HEK293 (cell line): ENCODE measurements around the gene APOO.

ENCODE experiments used
- OVOL3 ChIP-seq: fragments of 450-650 bp; formaldehyde crosslinking; IDR thresholded peaks from 2 replicates; pipeline ENCODE4 v1.5.1; 2016; ENCODE audit warnings: missing biosample characterization, missing genetic modification characterization
- SETDB1 ChIP-seq: IDR thresholded peaks from one replicate; pipeline ENCODE4 v1.6.1; 2017; ENCODE audit warnings: mild to moderate bottlenecking, low read length, moderate library complexity, mixed read lengths; ENCODE audit not compliant: insufficient read length
- ZFP37 ChIP-seq: fragments of 450-650 bp; formaldehyde crosslinking; IDR thresholded peaks from 2 replicates; pipeline ENCODE4 v1.5.1; 2016; ENCODE audit warnings: missing biosample characterization, missing genetic modification characterization
- ZNF133 ChIP-seq: fragments of 450-650 bp; formaldehyde crosslinking; IDR thresholded peaks from 2 replicates; pipeline ENCODE4 v1.5.1; 2016; ENCODE audit warnings: missing biosample characterization, missing genetic modification characterization
- ZNF140 ChIP-seq: fragments of 450-650 bp; formaldehyde crosslinking; IDR thresholded peaks from 2 replicates; pipeline ENCODE4 v1.5.1; 2016; ENCODE audit warnings: missing biosample characterization, missing genetic modification characterization
- ZNF174 ChIP-seq: fragments of 450-650 bp; formaldehyde crosslinking; IDR thresholded peaks from 2 replicates; pipeline ENCODE4 v1.5.0; 2017; ENCODE audit warnings: missing biosample characterization, mild to moderate bottlenecking, missing genetic modification characterization
- ZNF19 ChIP-seq: fragments of 450-650 bp; formaldehyde crosslinking; IDR thresholded peaks from 2 replicates; pipeline ENCODE4; 2016; ENCODE audit warnings: missing biosample characterization, missing genetic modification characterization, low read depth
- ZNF223 ChIP-seq: fragments of 450-650 bp; formaldehyde crosslinking; IDR thresholded peaks from 2 replicates; pipeline ENCODE4 v1.5.1; 2016; ENCODE audit warnings: missing biosample characterization, missing genetic modification characterization
- ZNF23 ChIP-seq: fragments of 450-650 bp; formaldehyde crosslinking; IDR thresholded peaks from 2 replicates; pipeline ENCODE4 v1.5.1; 2016; ENCODE audit warnings: missing biosample characterization, missing genetic modification characterization, borderline replicate concordance
- ZNF24 ChIP-seq: fragments of 450-650 bp; formaldehyde crosslinking; IDR thresholded peaks from 2 replicates; pipeline ENCODE4 v1.5.1; 2016; ENCODE audit warnings: missing biosample characterization, missing genetic modification characterization
- ZNF248 ChIP-seq: fragments of 450-650 bp; formaldehyde crosslinking; IDR thresholded peaks from 2 replicates; pipeline ENCODE4 v1.5.1; 2017; ENCODE audit warnings: missing biosample characterization, missing genetic modification characterization
- ZNF335 ChIP-seq: fragments of 450-650 bp; formaldehyde crosslinking; conservative IDR thresholded peaks from 2 replicates; pipeline ENCODE4 v1.5.1; 2016; ENCODE audit warnings: missing biosample characterization, missing genetic modification characterization
- ZNF510 ChIP-seq: fragments of 450-650 bp; formaldehyde crosslinking; IDR thresholded peaks from 2 replicates; pipeline ENCODE4 v1.5.1; 2018; ENCODE audit warnings: mild to moderate bottlenecking, missing genetic modification characterization, missing biosample characterization; ENCODE audit not compliant: insufficient replicate concordance
- ZNF558 ChIP-seq: fragments of 450-650 bp; formaldehyde crosslinking; IDR thresholded peaks from 2 replicates; pipeline ENCODE4 v1.5.1; 2016; ENCODE audit warnings: missing biosample characterization, missing genetic modification characterization
- ZNF560 ChIP-seq: fragments of 450-650 bp; formaldehyde crosslinking; IDR thresholded peaks from 2 replicates; pipeline ENCODE4 v1.5.1; 2017; ENCODE audit warnings: missing biosample characterization, missing genetic modification characterization, borderline replicate concordance
- ZNF654 ChIP-seq: fragments of 450-650 bp; formaldehyde crosslinking; IDR thresholded peaks from 2 replicates; pipeline ENCODE4 v1.5.1; 2016; ENCODE audit warnings: low read depth, missing biosample characterization, missing genetic modification characterization
- ZNF792 ChIP-seq: fragments of 450-650 bp; formaldehyde crosslinking; IDR thresholded peaks from 2 replicates; pipeline ENCODE4 v1.5.1; 2016; ENCODE audit warnings: missing biosample characterization, missing genetic modification characterization
- ZNF837 ChIP-seq: fragments of 450-650 bp; formaldehyde crosslinking; IDR thresholded peaks from 2 replicates; pipeline ENCODE4 v1.5.1; 2016; ENCODE audit warnings: missing biosample characterization, missing genetic modification characterization
- TF ChIP-seq, protein P1 (sequence below): fragments of 450-650 bp; formaldehyde crosslinking; IDR thresholded peaks from 2 replicates; pipeline ENCODE4; 2016; ENCODE audit warnings: missing biosample characterization, missing genetic modification characterization
- TF ChIP-seq, protein P2 (sequence below): fragments of 450-650 bp; formaldehyde crosslinking; IDR thresholded peaks from 2 replicates; pipeline ENCODE4 v1.5.1; 2017; ENCODE audit warnings: missing biosample characterization, missing genetic modification characterization
- TF ChIP-seq, protein P3 (sequence below): fragments of 450-650 bp; formaldehyde crosslinking; IDR thresholded peaks from 2 replicates; pipeline ENCODE4 v1.5.1; 2016; ENCODE audit warnings: missing biosample characterization, missing genetic modification characterization, borderline replicate concordance
- TF ChIP-seq, protein P4 (sequence below): fragments of 450-650 bp; formaldehyde crosslinking; IDR thresholded peaks from 2 replicates; pipeline ENCODE4 v1.5.1; 2016; ENCODE audit warnings: missing biosample characterization, missing genetic modification characterization
- TF ChIP-seq, protein P5 (sequence below): fragments of 450-650 bp; formaldehyde crosslinking; IDR thresholded peaks from 2 replicates; pipeline ENCODE4 v1.5.1; 2016; ENCODE audit warnings: missing biosample characterization, missing genetic modification characterization
- TF ChIP-seq, protein P6 (sequence below): fragments of 450-650 bp; formaldehyde crosslinking; IDR thresholded peaks from 2 replicates; pipeline ENCODE4 v1.5.1; 2017; ENCODE audit warnings: missing biosample characterization, missing genetic modification characterization
- TF ChIP-seq, protein P7 (sequence below): fragments of 450-650 bp; formaldehyde crosslinking; conservative IDR thresholded peaks from 2 replicates; pipeline ENCODE4 v1.5.1; 2016; ENCODE audit warnings: low read depth, missing biosample characterization, missing genetic modification characterization

Gene APOO

DNA sequence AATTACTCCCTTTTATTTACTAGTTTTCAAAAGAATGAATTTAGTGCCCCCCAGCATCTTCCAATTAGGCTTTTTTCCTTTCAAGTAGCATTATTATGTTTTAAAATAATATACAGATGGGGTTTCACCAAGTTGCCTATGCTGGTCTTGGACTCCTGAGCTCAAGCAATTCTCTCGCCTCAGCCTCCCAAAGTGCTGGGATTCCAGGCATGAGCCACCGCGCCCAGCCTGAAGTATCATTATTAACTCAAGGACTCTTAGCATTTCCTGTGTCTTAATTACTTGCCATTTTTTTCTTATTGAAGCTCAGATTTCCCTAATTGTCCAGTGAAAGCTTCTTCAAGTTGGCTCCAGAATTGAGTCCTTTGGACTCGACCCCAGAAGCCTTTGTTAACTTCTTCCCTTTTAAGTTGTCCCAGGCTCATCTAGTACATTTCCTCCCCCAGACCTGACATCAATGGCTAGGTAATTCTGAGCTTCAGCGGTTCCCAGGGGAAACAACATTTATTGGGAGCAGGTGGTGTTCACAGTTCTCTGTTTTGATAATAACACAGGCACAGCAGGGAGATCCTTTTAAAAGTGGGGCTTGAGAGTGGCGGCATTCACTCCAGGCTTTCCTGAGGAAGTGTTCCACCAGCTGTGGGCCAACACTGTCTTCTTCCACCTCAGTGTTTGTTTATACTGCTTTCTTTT is 114.7 kb downstream of the APOO start (continued):
- TF ChIP-seq OVOL3 (tag by site-specific recombination) (peak; percentile 83), ZNF223 (tag by site-specific recombination) (no peak), ZNF335 (tag by site-specific recombination) (peak; percentile 69), ZFP37 (tag by site-specific recombination) (no peak), ZNF19 (tag by site-specific recombination) (no peak), ZNF837 (tag by site-specific recombination) (no peak), ZNF792 (tag by site-specific recombination) (no peak), ZNF510 (tag by site-specific recombination) (no peak), ZNF560 (no peak), ZNF23 (no peak), ZNF654 (tag by site-specific recombination) (no peak), ZNF174 (tag by site-specific recombination) (no peak), ZNF248 (tag by site-specific recombination) (no peak), ZNF140 (no peak), ZNF558 (tag by site-specific recombination) (no peak), ZNF133 (tag by site-specific recombination) (no peak), ZNF24 (peak; percentile 87; the same call in 1 of the 2 replicates), SETDB1 (no peak)
- TF ChIP-seq, protein P1, sequence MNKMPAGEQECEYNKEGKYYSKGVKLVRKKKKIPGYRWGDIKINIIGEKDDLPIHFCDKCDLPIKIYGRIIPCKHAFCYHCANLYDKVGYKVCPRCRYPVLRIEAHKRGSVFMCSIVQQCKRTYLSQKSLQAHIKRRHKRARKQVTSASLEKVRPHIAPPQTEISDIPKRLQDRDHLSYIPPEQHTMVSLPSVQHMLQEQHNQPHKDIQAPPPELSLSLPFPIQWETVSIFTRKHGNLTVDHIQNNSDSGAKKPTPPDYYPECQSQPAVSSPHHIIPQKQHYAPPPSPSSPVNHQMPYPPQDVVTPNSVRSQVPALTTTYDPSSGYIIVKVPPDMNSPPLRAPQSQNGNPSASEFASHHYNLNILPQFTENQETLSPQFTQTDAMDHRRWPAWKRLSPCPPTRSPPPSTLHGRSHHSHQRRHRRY (tag by site-specific recombination), result no peak
- TF ChIP-seq, protein P2, sequence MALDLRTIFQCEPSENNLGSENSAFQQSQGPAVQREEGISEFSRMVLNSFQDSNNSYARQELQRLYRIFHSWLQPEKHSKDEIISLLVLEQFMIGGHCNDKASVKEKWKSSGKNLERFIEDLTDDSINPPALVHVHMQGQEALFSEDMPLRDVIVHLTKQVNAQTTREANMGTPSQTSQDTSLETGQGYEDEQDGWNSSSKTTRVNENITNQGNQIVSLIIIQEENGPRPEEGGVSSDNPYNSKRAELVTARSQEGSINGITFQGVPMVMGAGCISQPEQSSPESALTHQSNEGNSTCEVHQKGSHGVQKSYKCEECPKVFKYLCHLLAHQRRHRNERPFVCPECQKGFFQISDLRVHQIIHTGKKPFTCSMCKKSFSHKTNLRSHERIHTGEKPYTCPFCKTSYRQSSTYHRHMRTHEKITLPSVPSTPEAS, result no peak
- TF ChIP-seq, protein P3, sequence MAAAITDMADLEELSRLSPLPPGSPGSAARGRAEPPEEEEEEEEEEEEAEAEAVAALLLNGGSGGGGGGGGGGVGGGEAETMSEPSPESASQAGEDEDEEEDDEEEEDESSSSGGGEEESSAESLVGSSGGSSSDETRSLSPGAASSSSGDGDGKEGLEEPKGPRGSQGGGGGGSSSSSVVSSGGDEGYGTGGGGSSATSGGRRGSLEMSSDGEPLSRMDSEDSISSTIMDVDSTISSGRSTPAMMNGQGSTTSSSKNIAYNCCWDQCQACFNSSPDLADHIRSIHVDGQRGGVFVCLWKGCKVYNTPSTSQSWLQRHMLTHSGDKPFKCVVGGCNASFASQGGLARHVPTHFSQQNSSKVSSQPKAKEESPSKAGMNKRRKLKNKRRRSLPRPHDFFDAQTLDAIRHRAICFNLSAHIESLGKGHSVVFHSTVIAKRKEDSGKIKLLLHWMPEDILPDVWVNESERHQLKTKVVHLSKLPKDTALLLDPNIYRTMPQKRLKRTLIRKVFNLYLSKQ (tag by site-specific recombination), result no peak
- TF ChIP-seq, protein P4, sequence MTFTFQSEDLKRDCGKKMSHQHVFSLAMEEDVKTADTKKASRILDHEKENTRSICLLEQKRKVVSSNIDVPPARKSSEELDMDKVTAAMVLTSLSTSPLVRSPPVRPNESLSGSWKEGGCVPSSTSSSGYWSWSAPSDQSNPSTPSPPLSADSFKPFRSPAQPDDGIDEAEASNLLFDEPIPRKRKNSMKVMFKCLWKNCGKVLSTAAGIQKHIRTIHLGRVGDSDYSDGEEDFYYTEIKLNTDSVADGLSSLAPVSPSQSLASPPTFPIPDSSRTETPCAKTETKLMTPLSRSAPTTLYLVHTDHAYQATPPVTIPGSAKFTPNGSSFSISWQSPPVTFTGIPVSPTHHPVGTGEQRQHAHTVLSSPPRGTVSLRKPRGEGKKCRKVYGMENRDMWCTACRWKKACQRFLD (tag by site-specific recombination), result no peak
- TF ChIP-seq, protein P5, sequence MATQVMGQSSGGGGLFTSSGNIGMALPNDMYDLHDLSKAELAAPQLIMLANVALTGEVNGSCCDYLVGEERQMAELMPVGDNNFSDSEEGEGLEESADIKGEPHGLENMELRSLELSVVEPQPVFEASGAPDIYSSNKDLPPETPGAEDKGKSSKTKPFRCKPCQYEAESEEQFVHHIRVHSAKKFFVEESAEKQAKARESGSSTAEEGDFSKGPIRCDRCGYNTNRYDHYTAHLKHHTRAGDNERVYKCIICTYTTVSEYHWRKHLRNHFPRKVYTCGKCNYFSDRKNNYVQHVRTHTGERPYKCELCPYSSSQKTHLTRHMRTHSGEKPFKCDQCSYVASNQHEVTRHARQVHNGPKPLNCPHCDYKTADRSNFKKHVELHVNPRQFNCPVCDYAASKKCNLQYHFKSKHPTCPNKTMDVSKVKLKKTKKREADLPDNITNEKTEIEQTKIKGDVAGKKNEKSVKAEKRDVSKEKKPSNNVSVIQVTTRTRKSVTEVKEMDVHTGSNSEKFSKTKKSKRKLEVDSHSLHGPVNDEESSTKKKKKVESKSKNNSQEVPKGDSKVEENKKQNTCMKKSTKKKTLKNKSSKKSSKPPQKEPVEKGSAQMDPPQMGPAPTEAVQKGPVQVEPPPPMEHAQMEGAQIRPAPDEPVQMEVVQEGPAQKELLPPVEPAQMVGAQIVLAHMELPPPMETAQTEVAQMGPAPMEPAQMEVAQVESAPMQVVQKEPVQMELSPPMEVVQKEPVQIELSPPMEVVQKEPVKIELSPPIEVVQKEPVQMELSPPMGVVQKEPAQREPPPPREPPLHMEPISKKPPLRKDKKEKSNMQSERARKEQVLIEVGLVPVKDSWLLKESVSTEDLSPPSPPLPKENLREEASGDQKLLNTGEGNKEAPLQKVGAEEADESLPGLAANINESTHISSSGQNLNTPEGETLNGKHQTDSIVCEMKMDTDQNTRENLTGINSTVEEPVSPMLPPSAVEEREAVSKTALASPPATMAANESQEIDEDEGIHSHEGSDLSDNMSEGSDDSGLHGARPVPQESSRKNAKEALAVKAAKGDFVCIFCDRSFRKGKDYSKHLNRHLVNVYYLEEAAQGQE (tag by site-specific recombination), result no peak
- TF ChIP-seq, protein P6, sequence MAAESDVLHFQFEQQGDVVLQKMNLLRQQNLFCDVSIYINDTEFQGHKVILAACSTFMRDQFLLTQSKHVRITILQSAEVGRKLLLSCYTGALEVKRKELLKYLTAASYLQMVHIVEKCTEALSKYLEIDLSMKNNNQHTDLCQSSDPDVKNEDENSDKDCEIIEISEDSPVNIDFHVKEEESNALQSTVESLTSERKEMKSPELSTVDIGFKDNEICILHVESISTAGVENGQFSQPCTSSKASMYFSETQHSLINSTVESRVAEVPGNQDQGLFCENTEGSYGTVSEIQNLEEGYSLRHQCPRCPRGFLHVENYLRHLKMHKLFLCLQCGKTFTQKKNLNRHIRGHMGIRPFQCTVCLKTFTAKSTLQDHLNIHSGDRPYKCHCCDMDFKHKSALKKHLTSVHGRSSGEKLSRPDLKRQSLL (tag by site-specific recombination), result peak; percentile 53
- TF ChIP-seq, protein P7, sequence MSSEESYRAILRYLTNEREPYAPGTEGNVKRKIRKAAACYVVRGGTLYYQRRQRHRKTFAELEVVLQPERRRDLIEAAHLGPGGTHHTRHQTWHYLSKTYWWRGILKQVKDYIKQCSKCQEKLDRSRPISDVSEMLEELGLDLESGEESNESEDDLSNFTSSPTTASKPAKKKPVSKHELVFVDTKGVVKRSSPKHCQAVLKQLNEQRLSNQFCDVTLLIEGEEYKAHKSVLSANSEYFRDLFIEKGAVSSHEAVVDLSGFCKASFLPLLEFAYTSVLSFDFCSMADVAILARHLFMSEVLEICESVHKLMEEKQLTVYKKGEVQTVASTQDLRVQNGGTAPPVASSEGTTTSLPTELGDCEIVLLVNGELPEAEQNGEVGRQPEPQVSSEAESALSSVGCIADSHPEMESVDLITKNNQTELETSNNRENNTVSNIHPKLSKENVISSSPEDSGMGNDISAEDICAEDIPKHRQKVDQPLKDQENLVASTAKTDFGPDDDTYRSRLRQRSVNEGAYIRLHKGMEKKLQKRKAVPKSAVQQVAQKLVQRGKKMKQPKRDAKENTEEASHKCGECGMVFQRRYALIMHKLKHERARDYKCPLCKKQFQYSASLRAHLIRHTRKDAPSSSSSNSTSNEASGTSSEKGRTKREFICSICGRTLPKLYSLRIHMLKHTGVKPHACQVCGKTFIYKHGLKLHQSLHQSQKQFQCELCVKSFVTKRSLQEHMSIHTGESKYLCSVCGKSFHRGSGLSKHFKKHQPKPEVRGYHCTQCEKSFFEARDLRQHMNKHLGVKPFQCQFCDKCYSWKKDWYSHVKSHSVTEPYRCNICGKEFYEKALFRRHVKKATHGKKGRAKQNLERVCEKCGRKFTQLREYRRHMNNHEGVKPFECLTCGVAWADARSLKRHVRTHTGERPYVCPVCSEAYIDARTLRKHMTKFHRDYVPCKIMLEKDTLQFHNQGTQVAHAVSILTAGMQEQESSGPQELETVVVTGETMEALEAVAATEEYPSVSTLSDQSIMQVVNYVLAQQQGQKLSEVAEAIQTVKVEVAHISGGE (tag by site-specific recombination), result no peak
